GM18505 (cell line): Measurements from ENCODE around the gene PRIM1.
"Not testable (repeated sequence)": the region's sequence is repeated elsewhere in the genome, so short reads cannot be mapped to it uniquely, and the experiment has no call there.

Source experiments
- ATAC-seq: cut with Tn5 transposase; IDR thresholded peaks from one replicate; pipeline ENCODE4 v1.9.1; 2021; ENCODE audit not compliant: unreplicated experiment
- POLR2A ChIP-seq: IDR thresholded peaks from 4 replicates; pipeline ENCODE4 v1.6.1; 2011; ENCODE audit warnings: borderline replicate concordance; ENCODE audit not compliant: insufficient read depth, insufficient read length; ENCODE audit errors: extremely low read depth

PRIM1 gene

DNA sequence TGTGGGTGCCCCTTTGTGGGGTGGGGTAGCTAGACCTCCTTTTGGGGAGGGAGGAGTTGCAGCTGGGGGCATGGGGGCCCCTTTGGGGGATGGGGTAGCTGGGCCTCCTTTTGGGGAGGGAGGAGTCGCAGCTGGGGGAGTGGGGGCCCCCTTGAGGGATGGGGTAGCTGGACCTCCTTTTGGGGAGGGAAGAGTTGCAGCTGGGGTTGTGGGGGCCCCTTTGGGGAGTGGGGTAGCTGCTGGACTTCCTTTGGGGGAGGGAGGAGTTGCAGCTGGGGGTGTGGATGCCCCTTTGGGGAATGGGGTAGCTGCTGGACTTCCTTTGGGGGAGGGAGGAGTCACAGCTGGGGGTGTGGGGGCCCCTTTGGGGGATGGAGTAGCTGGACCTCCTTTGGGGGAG is 34.0 kb downstream of the PRIM1 start:
- TF ChIP-seq POLR2A, result no peak
- ATAC-seq, result no peak

GRCh38 chr12:56716933-56717880 is 34.9 kb downstream of the PRIM1 start:
- ATAC-seq, result no peak
- no peak for TF ChIP-seq POLR2A

DNA sequence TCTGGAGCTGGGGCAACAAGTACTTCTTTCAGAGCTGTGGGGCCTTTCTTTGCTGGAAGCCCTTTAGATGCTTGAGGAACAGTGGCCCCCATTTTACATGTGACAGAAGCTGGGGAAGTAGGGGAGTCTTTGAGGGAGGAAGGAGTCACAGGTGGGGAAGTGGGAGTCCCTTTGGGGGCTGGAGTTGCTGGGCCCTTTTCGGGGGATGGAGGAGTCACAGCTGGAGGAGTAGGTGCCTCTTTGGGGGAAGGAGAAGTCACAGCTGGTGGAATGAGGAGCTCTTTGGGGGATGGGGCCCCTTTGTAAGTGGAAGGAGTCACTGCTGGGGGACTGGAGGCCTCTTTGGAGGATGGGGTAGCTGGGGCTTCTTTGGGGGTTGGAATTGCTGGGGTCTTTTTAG is 35.7 kb downstream of the PRIM1 start:
- no peak for ATAC-seq
- no peak for TF ChIP-seq POLR2A

- no peak for TF ChIP-seq POLR2A
- no peak for ATAC-seq
These were observed 36.3 kb downstream of the PRIM1 start for GRCh38 chr12:56715798-56716197.

DNA sequence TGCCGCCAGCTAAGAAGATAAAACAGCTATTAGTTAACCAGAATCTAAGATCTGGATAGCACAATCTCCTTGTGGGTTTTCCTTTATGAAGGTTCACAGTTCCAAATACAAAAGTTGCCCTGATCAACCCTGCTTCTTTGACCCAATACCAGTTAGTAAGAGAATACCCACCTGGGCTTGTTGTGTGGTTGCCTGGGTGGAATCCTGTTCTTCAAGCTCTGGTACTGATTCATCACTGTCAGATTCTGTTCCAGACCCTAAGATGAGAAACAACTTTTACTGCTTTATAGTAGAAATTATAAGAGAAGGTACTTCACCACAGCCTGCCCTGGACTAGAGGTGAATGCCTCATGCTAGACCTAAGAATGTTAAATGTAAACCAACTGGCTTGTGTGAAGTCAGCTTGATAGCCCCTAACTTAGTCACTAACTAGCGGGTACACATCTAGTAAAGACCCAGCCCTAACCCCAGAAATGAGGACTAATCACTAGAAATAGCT is 37.6 kb downstream of the PRIM1 start:
- no peak for ATAC-seq

DNA sequence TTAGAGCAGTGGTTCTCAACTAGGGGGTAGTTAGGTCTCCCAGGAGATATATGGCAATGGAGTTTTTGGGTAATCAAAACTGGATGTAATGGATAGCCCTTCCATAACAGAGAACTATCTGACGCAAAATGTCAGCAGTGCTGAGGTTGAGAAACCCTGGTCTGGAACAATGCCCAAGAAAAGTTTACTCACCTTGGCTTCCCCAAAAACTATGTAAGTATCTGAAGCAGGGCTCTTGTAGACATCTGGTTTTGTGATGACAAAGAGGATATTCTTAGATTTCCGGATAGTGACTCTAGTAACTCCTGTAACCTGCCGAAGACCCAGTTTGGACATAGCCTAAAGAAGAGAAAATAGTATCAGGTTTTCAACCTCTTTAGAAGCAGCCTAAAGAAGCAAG is 38.8 kb downstream of the PRIM1 start:
- TF ChIP-seq POLR2A, result no peak
- ATAC-seq, result no peak

More for the DNA sequence above, 37.6 kb downstream of the PRIM1 start:
- no peak for TF ChIP-seq POLR2A

GRCh38 chr12:56709759-56710376 is 42.3 kb downstream of the PRIM1 start:
- ATAC-seq, result no peak
- no peak for TF ChIP-seq POLR2A

DNA sequence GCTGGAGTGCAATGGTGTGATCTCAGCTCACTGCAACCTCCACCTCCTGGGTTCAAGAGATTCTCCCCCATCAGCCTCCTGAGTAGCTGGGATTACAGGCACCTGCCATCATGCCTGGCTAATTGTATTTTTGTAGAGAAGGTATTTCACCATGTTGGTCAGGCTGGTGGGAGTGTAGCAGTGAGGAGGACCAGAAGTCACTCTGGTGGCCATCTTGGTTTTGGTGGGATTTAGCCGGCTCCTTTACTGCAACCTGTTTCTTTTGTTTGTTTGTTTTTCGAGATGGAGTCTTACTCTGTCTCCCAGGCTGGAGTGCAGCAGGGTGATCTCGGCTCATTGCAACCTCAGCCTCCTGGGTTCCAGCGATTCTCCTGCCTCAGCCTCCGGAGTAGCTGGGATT is 47.6 kb downstream of the PRIM1 start:
- ATAC-seq, result not testable (repeated sequence)

GRCh38 chr12:56699020-56699661 is 53.0 kb downstream of the PRIM1 start:
- ATAC-seq, result no peak
- no peak for TF ChIP-seq POLR2A

GRCh38 chr12:56695327-56696101 is 56.6 kb downstream of the PRIM1 start:
- ATAC-seq, result no peak
- TF ChIP-seq POLR2A, result no peak

DNA sequence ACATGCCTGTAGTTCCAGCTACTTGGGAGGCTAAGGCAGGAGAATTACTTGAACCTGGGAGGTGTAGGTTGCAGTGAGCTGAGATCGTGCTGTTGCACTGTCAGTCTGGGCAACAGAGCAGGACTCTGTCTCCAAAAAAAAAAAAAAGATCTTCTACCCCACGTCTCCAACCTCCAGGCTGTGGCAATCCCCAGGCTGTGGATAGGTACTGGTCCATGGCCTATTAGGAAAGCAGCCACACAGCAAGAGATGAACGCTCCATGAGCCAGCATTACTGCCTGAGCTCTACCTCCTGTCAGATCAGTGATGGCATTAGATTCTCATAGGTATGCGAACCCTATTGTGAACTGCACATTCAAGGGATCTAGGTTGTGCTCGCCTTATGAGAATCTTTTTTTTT is 58.0 kb downstream of the PRIM1 start:
- no peak for ATAC-seq
- no peak for TF ChIP-seq POLR2A

DNA sequence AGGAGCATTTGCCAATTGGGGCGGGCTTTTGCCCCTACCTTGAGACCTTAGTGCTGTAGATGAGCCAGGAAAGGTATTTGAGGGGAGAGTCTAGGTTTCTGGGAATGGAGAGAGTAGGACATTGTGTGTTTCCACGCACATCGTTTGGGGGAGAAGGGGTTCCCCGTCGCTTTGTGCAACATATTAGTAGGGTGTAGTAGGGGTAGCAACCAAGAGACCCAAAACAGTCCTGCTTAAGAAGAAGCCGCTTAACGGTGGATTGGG is 63.3 kb downstream of the PRIM1 start:
- no peak for TF ChIP-seq POLR2A
- ATAC-seq, result no peak
